HG03039 (cell line): Measurements from ENCODE around the gene CHD9.
"Not testable (repeated sequence)": the region's sequence is repeated elsewhere in the genome, so short reads cannot be mapped to it uniquely, and the experiment has no call there.

Experiments
- ATAC-seq: cut with Tn5 transposase; IDR thresholded peaks from one replicate; pipeline ENCODE4 v1.9.1; 2021; ENCODE audit warnings: mild to moderate bottlenecking, moderate library complexity; ENCODE audit not compliant: unreplicated experiment

CHD9 gene, protein sequence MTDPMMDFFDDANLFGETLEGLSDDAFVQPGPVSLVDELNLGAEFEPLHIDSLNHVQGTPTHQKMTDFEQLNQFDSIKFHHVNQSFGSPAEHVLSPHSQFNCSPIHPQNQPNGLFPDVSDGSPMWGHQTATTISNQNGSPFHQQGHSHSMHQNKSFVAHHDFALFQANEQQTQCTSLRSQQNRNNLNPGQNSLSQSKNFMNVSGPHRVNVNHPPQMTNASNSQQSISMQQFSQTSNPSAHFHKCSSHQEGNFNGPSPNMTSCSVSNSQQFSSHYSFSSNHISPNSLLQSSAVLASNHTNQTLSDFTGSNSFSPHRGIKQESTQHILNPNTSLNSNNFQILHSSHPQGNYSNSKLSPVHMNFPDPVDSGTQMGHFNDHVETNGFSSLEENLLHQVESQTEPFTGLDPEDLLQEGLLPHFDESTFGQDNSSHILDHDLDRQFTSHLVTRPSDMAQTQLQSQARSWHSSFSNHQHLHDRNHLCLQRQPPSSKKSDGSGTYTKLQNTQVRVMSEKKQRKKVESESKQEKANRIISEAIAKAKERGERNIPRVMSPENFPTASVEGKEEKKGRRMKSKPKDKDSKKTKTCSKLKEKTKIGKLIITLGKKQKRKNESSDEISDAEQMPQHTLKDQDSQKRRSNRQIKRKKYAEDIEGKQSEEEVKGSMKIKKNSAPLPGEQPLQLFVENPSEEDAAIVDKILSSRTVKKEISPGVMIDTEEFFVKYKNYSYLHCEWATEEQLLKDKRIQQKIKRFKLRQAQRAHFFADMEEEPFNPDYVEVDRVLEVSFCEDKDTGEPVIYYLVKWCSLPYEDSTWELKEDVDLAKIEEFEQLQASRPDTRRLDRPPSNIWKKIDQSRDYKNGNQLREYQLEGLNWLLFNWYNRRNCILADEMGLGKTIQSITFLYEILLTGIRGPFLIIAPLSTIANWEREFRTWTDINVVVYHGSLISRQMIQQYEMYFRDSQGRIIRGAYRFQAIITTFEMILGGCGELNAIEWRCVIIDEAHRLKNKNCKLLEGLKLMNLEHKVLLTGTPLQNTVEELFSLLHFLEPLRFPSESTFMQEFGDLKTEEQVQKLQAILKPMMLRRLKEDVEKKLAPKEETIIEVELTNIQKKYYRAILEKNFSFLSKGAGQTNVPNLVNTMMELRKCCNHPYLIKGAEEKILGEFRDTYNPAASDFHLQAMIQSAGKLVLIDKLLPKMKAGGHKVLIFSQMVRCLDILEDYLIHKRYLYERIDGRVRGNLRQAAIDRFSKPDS (N-terminal part only)

DNA sequence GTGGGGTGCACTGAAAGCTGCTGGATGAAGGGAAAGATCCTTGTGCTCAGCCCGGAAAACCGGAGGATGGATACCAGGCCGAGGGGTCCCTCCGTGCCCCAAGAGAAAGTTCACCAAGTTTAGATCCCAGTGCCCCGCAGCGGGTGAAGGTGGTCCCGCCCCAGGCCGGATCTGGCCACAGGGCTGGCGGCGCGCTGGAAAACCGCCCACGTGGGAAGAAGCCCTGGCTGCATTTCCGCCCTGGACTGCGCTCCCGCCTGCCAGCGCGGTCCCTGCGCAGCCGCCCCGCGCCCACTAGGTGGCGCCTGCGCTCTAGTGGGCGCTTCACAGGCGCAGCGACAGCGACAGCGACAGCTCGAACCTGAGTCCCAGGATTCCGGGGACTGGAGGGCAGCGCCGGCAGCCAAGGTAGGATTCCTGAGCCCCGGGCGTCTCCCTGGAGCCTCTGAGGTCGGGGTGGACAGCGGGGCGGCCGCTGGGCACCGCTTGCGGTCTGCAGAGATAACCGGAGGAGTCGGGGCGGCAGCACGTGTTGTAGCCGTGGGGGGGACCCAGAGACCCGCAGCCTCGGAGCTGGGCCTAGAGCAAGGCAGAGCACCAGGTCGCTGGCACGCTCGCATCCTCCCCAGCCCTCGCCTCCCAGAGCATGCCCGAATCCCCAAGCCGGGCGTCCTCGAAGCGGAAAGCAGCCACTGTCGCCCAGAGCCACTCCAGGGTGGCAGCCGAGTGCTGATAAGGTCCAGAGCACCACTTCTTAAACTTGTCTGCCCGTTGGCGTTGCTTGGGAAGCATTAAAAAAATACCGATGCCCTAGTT, at the start of gene CHD9:
Gene CHD9, plus strand, starts transcription at position 322 of the 816 bp plus-strand sequence. CDS start 101,099 bp downstream, outside the sequence.
- ATAC-seq = peak; percentile 75

DNA sequence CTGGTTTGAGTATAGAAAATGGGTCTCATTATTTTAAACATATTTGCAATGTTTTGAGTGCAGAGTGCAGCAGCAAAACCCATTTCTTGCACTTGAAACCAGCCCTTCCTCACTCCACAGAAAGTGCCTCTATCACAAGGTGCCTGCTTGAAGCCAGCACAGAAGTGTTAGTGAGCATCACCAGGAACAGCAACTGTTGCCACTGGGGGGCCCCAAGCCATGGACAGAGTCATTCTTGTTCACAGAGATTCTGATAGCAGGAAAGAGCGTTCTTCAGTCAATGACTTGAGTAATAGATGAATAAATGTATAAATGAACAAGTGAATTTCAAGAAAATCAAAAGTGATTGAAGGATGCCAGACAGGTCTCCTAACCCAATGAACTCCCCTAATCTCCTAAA, 47.7 kb upstream of the CHD9 start:
- no peak for ATAC-seq

DNA sequence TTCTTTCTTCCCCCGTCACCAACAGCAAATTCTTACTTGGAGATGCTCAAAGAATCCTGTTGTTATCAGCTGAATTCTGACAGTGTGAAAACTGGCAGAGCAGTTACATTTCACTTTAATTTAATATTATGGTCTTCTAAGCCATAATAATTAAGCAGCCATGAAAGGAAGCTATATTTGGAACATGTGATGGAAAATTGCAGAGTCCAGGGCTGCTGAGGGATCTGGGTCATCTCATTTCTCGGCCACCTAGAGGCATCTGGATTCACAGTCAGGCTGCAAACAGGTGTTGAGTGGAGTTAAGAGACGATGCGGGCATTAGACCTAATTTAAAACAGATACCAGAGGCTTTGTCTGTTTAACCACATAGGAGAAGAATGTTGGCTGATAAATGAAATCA, 40.5 kb upstream of the CHD9 start:
- ATAC-seq = no peak

DNA sequence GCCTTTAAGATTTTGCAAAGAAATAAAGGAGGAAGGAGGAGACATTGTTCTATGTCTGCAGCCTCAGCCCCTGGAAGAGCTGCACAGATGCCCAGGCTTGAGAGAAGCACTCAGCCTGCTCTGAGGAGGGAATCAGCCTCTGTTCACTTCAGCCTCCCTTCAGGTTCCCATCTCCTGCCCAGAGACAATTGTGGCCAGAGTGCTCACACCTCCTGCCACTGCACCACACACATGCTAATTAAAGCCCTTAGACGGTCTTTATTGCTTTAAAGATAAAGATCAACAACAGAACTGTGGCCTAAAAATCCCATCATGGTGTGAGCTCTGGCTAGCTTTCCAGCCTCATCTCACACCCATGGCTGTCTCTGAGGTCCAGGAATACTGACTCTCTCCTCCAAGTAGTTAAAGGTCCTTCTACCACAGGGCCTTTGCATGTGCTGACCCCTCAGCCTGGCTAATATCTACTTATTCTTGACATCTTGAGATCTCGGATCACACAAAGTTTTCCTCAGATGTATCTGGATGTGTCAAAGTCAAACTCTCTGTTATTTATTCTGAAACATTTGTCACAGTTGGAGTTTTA, 35.9 kb upstream of the CHD9 start:
- no peak for ATAC-seq

DNA sequence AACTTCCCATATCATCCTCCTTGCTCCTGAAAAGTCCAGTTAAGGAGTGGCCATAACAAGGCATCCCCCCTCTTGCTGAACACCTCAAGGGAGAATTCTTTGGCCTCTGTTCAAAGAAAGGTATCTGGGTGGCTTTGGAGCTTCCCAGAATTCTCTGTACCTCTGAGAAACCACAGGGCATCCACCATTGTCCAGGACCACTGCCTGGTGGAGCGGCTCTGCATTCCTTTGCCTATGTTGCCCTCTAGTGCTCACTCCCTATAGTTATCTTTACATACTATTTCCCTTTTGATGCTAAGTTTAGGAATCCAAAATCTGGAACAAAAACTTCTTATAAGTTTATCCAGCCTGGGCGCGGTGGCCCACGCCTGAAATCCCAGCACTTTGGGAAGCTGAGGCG, 32.4 kb upstream of the CHD9 start:
- no peak for ATAC-seq

DNA sequence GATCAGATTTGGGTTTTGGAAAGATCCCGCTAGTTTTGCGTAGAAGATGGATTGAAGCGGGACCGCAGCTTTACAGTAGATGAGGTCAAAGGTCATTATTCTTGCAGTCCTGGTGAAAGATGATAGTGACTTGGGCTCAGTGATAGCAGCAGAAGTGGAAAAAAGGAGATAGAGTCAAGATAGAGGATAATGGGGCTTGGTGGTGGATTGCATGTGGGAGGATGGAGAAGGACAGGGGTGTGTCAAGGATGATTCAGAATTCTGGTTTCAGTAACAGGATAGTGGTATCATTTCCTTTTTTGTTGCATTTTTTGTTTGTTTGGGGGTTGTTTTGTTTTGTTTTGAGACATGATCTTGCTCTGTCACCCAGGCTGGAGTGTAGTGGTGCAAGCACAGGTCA, 30.7 kb upstream of the CHD9 start:
- ATAC-seq = no peak

DNA sequence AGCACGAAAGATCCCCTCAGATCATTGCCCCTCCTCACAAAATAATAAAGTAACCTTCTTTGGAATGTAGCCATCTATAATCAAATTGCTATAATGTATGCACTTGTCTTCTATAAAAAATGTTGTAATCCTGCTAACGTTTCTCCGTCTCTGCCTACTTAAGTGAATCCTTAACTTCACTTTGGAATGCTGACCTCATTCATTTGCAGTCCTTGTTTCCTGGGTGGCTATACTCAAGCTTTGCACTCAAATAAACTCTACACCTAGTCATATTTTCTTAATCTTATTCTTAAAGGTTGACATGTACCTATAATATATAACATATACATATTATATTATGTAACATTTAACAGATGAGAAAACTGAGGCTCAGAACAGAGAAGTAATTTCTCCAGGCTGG, 24.8 kb upstream of the CHD9 start:
- ATAC-seq = no peak

DNA sequence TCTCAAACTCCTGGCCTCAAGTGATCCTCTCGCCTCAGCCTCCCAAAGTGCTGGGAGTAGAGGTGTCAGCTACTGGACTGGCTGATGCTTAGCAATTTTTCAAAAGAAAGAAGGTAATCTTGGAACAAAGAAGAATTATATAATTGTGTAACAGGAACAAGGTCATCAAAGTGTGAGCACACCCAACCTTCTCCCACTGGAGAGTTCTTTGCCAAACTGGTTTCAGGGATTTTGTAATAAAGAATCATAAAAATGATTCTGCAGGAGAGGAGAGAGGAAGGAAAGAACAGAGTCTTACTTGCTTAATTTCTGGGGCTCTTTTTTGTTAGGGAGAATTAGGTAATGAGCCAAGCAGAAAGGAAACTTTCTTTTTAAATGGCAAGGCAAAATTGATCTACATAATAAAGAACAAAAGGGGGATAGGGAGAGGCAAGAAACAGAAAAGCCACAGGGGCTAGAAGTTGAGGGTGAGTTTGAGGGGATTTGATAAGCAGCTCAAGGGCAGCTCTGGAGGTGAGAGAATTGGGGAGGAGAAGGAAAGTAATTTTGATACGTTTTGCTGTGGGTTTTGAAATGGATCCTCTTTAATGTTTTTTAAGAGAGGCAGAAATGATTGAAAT, 23.4 kb upstream of the CHD9 start:
- no peak for ATAC-seq

DNA sequence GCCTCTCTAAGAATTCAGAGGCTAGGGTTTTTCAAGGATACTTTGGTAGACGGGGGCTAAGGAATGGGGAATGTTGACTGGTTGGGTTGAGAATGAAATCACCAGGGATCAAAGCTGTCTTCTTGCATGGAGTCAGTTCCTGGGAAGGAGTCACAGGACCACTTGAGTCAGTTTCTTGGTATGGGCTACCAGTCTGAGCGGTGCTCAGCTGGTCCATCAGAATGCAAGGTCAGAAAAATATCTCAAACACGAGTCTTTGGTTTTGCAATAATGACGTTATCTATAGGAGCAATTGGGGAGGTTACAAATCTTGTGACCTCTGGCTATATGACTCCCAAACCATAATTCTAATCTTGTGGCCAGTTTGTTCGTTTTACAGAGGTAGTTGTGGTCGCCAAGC, 20.5 kb upstream of the CHD9 start:
- no peak for ATAC-seq

DNA sequence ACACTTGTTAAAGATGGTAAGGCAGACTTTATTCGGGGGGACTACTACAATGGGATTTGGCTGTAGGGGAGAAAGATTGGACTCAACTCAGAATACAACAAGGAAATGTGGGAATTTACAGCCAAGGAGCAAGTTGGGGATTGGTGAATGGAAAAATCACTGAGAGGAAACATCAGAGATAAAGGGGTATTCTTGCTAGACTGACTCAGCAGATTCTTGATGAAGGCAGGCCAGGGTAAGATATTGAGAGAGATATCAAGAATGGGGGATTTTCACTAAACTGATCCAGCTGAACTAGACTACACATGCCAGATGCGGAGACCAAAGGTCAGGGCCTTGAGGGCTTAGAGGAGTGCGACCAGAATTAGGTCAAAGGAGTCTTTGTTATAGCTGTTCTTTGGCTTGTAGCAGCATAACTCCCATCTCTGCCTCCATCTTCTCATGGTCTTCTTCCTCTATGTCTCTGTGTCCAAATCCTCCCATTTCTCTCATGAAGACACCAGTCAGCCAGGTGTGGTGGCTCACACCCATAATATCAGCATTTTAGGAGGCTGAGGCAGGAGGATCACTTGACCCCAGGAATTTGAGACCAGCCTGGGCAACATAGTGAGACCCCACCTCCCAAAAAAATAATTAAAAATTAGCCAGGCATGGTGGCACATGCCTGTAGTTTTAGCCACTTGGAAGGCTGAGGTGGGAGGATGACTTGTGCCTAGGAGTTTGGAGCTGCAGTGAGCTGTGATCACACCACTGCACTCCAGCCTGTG, 19.4 kb upstream of the CHD9 start:
- no peak for ATAC-seq

DNA sequence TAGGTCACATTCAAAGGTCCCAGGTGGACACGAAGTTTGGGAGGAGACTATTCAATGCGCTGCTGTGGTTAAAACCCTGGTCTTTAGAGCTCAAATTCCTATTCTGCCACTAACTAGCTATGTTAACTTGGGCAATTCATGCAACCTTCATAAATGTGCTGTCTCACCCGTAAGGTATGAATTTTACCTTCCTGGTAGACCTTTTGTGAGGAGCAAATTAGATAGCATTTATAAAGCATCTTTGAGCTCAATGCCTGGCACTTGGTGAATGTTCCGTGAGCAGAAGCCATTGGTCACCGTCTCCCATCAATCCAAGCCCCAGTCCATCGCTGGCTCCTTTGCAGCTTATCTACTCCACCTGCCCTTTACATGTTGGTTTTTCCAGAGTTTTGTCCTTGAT, 18.7 kb upstream of the CHD9 start:
- ATAC-seq = no peak

DNA sequence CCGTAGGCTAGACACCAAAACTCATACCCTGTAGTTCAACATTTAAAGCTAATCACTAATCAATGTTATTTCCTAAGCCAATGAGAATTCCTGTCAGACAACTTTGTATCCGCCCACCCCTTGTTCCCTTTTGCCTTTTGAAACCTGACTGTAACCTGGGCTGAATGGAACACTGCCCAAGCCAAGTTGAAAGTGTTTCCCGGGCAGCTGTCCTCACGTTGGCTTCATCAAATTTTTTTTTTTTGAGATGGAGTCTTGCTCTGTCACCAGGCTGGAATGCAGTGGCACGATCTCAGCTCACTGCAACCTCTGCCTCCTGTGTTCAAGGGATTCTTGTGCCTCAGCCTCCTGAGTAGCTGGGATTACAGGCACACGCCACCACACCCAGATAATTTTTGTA, 18.1 kb upstream of the CHD9 start:
- not testable (repeated sequence) for ATAC-seq

DNA sequence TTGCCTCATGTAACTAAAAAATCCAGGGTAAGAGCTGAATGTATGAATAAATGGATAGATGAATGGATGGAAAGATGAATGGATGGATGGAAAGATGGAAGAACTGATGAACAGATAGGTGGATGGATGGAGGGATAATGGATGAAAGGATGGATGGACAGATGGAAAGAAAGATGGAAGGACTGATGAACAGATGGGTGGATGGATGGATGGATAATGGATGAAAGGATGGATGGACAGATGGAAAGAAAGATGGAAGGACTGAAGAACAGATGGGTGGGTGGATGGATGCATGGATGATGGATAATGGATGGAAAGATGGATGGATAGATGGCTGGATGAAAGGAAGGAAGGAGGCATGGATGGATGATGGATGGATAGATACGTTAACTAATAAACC, 14.0 kb upstream of the CHD9 start:
- no peak for ATAC-seq

DNA sequence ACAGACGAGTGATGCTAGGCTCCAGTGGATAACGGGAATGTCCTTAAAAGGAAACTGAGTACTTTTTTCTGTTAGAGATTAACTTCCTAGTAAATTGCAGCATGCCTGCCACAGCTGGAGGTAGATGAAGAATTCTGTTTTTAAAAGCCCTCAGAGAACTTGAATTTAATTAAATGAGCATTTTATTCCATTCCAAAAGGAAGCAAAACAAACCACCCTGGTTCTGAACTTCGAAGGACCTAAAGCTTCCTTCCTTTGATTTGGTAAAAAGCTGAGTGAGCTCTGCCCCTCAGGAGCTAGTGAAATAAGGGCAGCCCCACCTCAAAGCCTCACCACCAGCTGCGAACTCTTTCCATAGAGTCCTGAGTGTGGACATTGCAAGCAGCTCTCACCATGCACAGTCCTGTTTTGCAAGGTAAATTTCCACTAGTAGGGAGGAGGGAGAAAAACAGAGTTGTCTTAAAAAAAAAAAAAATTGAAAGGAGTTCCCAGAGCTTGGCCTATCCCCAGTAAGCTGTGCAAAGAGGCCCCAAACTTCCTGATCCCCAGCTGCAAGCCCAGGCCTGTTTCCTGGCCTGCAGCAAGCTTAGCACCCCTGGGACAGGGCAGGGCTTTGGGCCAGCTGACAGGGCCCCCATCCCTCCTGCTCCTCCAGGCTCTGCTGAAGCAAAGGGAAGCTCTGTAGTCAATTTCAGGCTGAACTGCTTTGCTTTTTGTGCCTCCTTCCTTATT, 13.3 kb upstream of the CHD9 start:
- no peak for ATAC-seq

DNA sequence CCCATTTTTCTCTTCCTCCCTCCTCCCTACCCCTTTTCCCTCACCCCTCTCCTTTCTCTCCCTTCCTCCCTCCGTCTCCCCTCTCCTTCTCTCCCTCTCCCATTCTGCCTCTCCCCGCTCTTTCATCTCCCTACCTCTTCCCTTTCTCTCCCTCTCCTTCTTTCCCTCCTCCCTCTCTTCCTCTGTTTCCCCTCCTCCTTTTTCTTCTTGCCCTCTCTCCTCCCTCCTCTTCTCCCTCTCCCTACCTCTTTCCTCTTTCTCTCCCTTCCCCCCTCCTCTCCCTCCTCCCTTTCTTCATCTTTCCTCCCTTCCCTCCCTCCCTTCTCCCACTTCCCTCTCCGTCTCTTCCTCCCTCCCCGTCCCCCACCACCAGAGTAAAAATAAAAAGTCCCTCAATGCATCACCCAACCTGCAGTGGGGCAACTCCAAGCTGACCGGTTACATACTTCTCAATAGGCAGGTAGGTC, 12.5 kb upstream of the CHD9 start:
- ATAC-seq = no peak

DNA sequence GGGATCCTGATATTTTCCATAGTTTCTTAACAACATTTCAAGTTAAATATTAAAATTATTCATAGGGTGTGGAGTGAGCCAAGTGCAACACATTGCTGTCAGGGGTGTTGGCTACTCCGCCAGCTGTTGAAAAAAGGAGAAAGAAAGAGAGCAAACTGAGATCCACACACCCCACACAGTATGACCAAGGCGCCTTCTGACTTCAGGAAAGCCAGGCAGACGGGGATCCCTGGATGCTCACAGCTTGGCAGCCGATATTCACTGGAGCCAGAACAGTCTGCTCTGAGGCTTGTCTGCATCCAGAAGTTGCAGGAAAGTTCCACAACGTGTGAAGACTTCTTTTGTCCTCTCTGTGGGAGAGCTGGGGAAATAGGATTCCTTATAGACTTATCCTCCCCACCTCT, 11.4 kb upstream of the CHD9 start:
- no peak for ATAC-seq

DNA sequence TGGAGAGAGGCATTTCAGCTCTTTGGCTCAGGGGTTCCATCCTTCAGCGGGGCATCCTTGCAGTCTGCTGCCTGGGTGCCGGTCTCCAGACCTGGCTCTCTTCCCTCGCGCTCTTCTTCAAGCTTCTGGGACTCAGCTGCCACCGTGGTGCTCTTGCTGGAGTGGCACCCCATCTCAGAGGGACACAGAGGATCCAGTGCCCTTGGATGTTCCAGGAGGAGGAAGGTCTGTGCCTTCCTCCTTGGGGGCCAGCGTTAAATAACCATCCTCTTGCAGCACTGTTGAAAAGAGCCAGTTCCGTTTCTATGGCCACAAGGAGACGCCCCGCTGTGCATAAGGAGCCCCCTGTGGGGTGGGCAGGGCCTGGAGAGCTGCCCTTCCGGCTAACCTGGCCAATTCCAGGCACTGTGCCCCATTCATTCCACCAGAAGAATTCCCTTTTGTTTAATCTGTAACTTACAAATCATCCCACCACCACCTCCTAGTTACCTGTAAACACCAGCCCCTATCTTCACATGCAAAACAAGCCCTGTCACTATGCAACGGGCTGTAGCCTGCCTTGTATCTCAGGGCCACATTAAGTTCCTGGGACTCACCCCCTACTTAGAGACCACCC, 10.7 kb upstream of the CHD9 start:
- ATAC-seq = no peak
